ENCODE data around the gene DNAJC15.
A peak's percentile ranks its signal among the peaks of the same experiment; 100 is the strongest.

Gene DNAJC15

DNA sequence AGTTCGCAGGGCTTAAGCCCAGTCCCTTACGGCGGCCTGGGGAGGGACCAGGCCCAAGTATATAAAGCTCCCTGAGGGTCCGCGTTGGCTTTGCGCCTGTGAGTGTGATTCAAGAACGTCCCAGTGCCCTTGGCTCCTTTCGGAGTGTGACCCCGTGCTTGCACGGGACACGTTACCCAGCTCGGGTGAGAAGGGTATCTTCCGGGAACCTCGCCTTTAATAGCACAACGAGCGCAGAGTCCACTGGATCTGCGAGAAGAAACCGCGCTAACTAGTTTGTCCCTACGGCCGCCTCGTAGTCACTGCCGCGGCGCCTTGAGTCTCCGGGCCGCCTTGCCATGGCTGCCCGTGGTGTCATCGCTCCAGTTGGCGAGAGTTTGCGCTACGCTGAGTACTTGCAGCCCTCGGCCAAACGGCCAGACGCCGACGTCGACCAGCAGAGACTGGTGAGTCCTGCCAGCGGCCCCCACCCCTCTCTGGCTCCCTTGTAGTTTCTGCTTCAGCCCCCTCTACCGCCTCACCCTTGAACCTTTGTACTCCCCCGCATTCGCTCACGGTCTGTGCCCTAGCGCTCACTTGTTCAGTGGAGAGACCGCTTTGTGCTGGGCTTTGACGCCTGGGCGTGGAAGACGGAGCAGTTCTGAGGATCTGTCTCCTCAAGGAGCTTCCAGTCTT lies at the start of gene DNAJC15:
Gene DNAJC15, plus strand, starts transcription at position 298 of the 675 bp plus-strand sequence. Its CDS starts 41 bp downstream, at position 339.
- DNase-seq, result peak; percentile 85

DNA sequence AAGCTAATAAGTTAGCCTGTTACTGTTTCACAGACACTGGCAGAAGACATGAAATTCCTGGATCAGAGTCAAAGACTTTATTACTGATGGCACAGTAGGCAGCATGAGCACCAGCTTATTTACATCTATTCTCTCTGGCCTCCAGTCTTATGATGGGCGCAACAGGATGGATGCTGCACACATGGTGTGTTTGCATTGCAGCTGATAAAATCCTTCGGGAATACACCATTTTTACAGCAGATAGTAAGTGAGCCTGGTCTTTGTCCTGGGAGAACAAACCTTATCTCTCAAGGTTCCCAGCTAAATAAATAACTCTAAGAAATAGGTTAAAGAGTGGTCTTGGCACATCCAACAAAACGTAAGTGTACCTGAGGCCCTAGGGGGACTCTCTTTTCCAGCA lies 47.3 kb upstream of the DNAJC15 start:
- DNase-seq, result no peak

DNA sequence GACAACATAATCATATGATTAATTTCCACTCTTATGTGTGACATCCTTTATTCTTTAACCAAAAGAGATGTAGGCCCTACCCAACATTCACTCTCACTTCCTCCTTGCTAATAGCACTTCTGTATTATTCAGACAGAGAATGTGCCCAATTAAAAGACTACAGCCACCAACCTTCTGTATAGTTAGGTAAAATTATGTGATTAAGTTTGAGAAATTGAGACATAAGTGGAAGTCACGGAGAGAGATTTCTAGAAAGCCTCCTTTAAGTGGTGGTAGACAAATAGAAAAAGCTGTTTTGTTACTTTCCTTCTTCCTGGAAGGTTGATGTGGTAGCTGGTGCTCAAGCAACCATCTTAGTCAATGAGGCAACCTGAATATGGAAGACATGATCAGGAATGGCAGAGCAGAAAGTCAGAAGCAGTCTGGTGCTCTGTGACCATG lies 46.1 kb upstream of the DNAJC15 start:
- DNase-seq, result no peak

DNA sequence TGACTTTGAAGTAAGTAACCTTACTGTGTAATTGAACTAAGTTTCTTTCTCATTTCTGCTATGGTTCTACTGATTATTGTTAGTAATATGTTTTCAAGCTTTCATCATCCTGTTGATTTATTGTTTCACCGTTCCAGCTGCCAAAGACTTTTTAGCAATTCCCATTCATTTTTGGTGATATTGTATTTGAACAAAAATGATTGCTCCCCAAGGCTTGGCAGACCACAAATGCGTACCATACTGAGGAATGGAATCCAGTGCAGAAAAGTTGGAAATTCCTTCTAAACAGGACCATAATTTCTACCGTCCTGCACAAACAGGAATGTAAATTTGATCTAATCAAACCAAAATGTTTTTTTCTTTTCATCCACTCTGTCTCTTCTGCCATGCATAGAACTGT lies 42.1 kb upstream of the DNAJC15 start:
- DNase-seq, result no peak

DNA sequence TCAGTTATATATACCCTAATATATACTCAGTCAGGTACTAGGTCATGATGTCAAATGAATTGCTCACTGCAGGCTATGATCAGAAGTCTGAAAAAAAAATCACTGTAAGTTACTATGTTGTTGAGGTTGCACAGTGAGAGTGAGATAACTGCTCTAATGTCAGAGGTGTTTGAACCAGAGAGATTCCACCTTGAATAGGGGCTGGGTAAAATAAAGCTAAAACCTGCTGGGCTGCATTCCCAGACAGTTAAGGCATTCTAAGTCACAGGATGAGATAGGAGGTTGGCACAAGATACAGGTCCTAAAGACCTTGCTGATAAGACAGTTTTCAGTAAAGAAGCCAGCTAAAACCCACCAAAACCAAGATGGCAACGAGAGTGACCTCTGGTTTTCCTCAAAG lies 41.5 kb upstream of the DNAJC15 start:
- no peak for DNase-seq

- DNase-seq, result no peak
Observed at GRCh38 chr13:42984026-42984425, 39.4 kb upstream of the DNAJC15 start.

GRCh38 chr13:42984691-42985090 lies 38.7 kb upstream of the DNAJC15 start:
- DNase-seq, result no peak

- DNase-seq, result peak; percentile 13
Observed at GRCh38 chr13:42985312-42986175, 37.8 kb upstream of the DNAJC15 start.

DNA sequence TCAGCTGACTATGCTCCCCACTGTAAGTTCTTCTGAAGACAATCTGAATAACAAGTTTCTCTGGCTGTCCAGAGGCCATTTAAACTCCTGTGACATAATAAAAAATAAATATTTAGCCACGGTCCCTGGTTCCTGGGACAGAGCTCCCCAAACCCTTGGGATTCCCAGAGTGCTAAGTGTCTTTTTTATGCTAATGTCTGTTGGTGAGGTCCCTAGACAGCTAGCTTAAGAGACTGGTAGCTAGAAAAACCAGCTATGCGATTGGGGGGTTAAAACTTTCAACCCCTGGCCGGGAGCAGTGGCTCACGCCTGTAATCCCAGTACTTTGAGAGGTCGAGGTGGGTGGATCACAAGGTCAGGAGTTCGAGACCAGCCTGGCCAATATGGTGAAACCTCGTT lies 37.2 kb upstream of the DNAJC15 start:
- DNase-seq, result no peak

DNA sequence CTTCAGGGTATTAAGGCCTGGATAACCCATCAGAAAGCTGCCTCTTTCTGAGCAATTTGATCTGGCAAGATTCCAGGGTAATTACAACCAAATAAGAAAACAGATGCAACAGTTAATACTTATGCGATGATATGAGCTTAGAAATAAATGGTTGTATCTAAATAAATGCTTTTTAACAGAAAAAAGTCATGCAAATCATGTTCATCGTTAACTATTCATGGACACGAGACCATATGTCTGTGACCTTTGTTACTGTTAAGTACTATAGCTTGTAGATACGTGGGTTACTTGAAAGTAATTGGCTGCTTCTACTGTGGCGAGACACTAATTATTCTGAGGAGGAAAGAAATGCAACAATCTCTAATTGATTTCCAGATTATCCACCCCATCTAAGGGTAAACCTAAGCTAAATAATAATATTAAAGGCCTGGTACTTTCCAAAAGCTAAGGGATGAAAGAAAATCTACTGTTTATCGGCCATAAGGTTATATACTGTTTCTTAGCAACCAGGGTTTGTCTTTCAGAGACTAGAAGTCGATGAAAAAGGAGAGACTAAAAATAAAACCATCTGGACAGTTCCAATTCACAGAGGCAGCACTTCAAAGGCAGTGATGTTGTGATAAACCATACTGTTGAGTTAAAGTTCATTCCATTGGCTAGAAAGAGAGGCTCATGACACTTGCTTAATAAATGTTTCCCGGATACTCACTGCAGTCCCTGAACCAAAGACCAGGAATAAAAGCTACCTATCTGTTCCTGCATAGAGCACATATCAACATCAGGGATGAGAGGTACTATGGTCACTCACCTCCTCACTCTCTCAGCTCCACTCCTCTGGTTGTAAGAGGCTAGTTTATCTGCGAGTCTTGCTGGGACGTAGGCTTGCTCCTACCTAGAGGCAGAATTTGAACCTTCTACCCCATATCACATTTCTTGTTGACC lies 32.8 kb upstream of the DNAJC15 start:
- peak; percentile 14 for DNase-seq

- peak; percentile 22 for DNase-seq
Observed at GRCh38 chr13:42991233-42991897, 32.0 kb upstream of the DNAJC15 start.

- DNase-seq, result peak; percentile 87
Observed at GRCh38 chr13:42991898-42992763, 31.3 kb upstream of the DNAJC15 start, which contains the start of gene EPSTI1. TSS of gene EPSTI1 (minus strand) at chr13:42992241. CDS start at chr13:42992165, 76 bp downstream.

DNA sequence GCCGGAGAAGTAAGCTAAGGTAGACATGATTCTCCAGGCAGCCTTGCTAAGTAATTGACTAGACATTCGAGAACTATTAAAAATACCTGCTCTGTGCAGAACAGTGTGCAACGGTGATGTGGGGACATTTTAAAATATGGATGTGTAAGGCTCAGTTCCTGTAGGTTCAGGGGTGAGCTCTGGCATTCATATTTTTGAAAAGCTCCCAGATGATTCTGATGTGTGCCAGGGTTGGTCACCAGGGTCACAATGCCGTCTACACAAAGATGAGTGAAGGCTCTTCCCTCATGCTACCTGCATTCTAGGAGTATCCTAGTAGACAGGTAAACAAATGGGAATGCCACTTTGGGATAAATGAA lies 30.6 kb upstream of the DNAJC15 start:
- DNase-seq, result no peak

DNA sequence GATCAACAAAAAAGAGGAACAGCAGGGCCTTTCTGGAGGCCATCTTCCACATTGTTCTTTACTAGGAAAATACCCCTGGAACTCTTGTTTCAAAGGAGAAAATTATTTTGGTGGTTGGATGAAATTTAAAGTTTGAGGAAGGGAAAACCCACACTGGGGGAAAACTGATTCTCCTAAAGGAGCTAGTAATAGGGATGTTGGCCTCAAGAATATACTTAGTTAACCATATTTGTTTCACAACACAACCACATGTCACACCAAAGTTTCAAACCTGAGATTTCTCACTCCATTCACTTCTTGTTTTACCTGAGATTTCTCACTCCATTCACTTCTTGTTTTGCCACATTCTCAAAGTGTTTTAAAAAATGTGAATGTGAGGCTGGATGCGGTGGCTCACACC lies 28.5 kb upstream of the DNAJC15 start:
- no peak for DNase-seq

- DNase-seq, result peak; percentile 76
Observed at GRCh38 chr13:42996584-42996983, 26.8 kb upstream of the DNAJC15 start.

GRCh38 chr13:42997381-42997780 lies 26.0 kb upstream of the DNAJC15 start:
- peak; percentile 50 for DNase-seq

DNA sequence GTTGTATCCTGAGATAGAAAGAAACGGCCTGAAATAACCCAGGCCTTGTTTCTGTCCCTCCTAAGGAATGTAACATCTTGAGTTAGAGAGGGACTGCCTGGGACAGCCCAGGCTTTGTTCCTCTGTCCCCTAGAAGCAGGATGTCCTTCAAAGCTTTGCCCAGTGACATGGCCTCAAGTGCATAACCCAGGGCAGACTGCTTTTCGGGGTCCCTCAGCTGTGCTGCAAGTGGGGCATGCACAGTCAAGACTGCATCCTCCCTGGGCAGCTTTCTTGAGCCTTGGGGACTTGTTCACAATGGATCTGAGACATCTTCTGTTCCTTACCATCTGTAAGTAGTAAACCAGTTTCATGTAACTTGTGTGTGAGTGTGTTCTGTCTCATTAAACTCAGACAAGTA lies 23.9 kb upstream of the DNAJC15 start:
- DNase-seq, result no peak

- no peak for DNase-seq
Observed at GRCh38 chr13:43000676-43001075, 22.7 kb upstream of the DNAJC15 start.

GRCh38 chr13:43002021-43002420 lies 21.4 kb upstream of the DNAJC15 start:
- no peak for DNase-seq

DNA sequence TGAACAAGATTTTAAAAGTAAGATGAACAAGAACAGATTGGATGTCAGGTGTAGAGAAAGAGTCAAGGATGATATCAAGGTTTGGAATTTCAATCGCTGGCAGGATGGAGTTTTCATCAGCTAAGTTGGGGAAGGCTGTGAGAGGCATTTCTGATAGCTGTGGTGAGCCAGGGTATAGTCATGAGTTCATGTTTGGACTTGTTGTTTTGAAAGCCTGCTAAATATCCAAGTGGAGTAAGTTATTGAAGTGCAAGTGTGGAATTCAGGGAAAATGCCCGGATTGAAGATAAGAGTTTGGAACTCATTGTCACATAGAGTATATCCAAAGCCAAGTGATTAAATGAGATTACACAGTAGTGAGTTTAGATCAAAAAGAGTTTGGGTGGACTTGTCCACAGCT lies 20.4 kb upstream of the DNAJC15 start:
- no peak for DNase-seq

DNA sequence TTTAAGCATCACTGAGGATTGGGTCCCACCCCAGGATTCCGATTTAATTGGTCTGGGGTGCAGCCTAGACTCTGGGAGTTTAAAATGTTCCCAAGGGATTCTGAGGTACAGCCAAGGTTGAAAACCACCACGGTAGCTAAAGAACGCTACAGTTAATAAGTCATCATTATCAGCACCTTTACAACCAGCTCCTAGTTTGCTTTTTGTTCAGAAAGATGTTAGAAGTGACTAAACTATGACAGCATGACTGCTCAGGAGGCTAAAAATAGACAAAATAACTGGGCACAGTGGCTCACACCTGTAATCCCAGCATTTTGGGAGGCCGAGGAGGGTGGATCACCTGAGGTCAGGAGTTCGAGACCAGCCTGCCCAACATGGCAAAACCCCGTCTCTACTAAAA lies 19.7 kb upstream of the DNAJC15 start:
- DNase-seq, result no peak

Measured in activated CD4-positive, alpha-beta T cell treated with anti-CD3 and anti-CD28 coated beads, Interleukin-10, Interleukin-2, amounts not matched to agents 100 ng/mL and 50 ng/mL, durations not matched to agents 16 hours and 8 hours (primary cell).